SU-DHL-6 (cell line): ENCODE results near the gene MRPS6.

Experiments
- CTCF ChIP-seq: fragments of 200-600 bp; sonication (generic); IDR thresholded peaks from one replicate; pipeline ENCODE4 v1.5.1; 2017; ENCODE audit warnings: antibody characterized with exemption, mild to moderate bottlenecking, low read length, moderate library complexity; ENCODE audit not compliant: insufficient read depth, poor library complexity, severe bottlenecking
- EZH2phosphoT487 ChIP-seq: fragments of 200-600 bp; sonication (generic), shearing (Covaris generic); conservative IDR thresholded peaks from 2 replicates; pipeline ENCODE4 v1.6.1; 2018; ENCODE audit warnings: mild to moderate bottlenecking, antibody characterized with exemption, low read length, moderate library complexity, mixed read lengths

DNA sequence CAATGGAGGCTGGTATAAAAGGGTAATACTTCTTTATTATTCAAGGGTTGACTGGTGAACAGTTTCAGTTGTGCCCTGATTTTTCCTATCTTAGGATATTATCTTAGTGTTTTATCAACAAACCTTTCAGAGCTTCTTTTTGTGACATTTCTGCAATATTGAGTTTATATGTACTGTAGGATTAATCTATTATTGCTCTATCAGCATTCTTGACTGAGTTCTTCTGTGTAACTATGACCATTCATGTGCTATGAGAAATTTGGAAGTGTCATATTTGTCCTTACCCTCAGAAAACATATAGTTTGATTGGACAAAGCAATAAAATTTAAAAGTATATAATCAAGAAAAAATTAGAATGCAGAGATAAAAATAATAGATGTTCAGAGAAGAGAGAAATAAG, 25.5 kb upstream of the MRPS6 start:
- TF ChIP-seq CTCF (no peak), EZH2phosphoT487 (no peak)
